GM12892 (cell line): Measurements from ENCODE around the gene KANTR.

ENCODE experiments used
- POLR2AphosphoS5 ChIP-seq: IDR thresholded peaks from 2 replicates; pipeline ENCODE4 v1.6.1; 2011; ENCODE audit warnings: low read depth, low read length, control low read depth
- TAF1 ChIP-seq: IDR thresholded peaks from 2 replicates; pipeline ENCODE4 v1.6.1; 2011; ENCODE audit warnings: low read depth, mild to moderate bottlenecking, control low read depth, low read length, borderline replicate concordance

- no peak for TF ChIP-seq TAF1
- no peak for TF ChIP-seq POLR2AphosphoS5
Measured at GRCh38 chrX:53077207-53078197, 16.4 kb upstream of the KANTR start.
